ENCODE results near the gene REXO2. TPM values are rescaled to one million over a fixed set of nuclear protein-coding genes. Genes with fewer than 3 reads are reported as not detected.

REXO2 gene
- total and polyA plus RNA-seq, 2 of the 13 experiments (the other 11 are each of a cell fraction or from before 2014, with no cell fraction given): 95.6 to 104 TPM

GRCh38 chr11:114478768-114479167 lies 39.5 kb downstream of the REXO2 start (continued):
- TF ChIP-seq ZBTB39 (CRISPR knock-in tag; IDR thresholded peaks at IDR 0.05): no peak
- TF ChIP-seq SMC3 (IDR thresholded peaks at IDR 0.05; ENCODE audit: low read length): 0 out of 2 replicates have a peak, but pooled peaks have one; percentile 8
- no peak for TF ChIP-seq NR2F2 (IDR thresholded peaks at IDR 0.05; ENCODE audit: borderline replicate concordance, low read depth)
- TF ChIP-seq PHB2 (IDR thresholded peaks at IDR 0.05; ENCODE audit: partially characterized antibody): no peak
- peak; percentile 22; the same call in 1 of the 2 replicates for TF ChIP-seq CEBPG (CRISPR knock-in tag; IDR thresholded peaks at IDR 0.05)
- TF ChIP-seq ZNF740 (CRISPR knock-in tag; IDR thresholded peaks at IDR 0.05): no peak
- TF ChIP-seq ZBTB7A (CRISPR knock-in tag; IDR thresholded peaks at IDR 0.05): no peak
- TF ChIP-seq ZNF451 (CRISPR knock-in tag; IDR thresholded peaks at IDR 0.05): no peak
- no peak for TF ChIP-seq ZHX2 (IDR thresholded peaks at IDR 0.05; ENCODE audit: low read depth)
- no peak for TF ChIP-seq ZHX2 (CRISPR knock-in tag; IDR thresholded peaks at IDR 0.05; ENCODE audit: borderline replicate concordance)
- no peak for TF ChIP-seq MAFF (IDR thresholded peaks at IDR 0.05; ENCODE audit: low read depth, low read length)
- no peak for TF ChIP-seq ZNF30 (CRISPR knock-in tag; IDR thresholded peaks at IDR 0.05)
- no peak for TF ChIP-seq KLF6 (CRISPR knock-in tag; IDR thresholded peaks at IDR 0.05)
- no peak for TF ChIP-seq FOXA3 (CRISPR knock-in tag; IDR thresholded peaks at IDR 0.05)
- no peak for TF ChIP-seq ZBTB42 (CRISPR knock-in tag; IDR thresholded peaks at IDR 0.05)
- no peak for TF ChIP-seq ZFP41 (CRISPR knock-in tag; IDR thresholded peaks at IDR 0.05; ENCODE audit: borderline replicate concordance)
- no peak for TF ChIP-seq IRX3 (CRISPR knock-in tag; IDR thresholded peaks at IDR 0.05; ENCODE audit: borderline replicate concordance, low read depth)
- no peak for TF ChIP-seq ZBTB8A (CRISPR knock-in tag; IDR thresholded peaks at IDR 0.05; ENCODE audit: borderline replicate concordance, low read depth)
- peak; percentile 85 for TF ChIP-seq CEBPB (IDR thresholded peaks at IDR 0.05; ENCODE audit: borderline replicate concordance, low read depth, low read length)
- TF ChIP-seq ZNF276 (CRISPR knock-in tag; IDR thresholded peaks at IDR 0.05; ENCODE audit: low read depth): no peak
- TF ChIP-seq IKZF4 (CRISPR knock-in tag; IDR thresholded peaks at IDR 0.05; ENCODE audit: borderline replicate concordance, low read depth, not compliant biosample characterization): no peak
- TF ChIP-seq RFX1 (IDR thresholded peaks at IDR 0.05): no peak
- TF ChIP-seq HMG20A (CRISPR knock-in tag; IDR thresholded peaks at IDR 0.05; ENCODE audit: borderline replicate concordance): no peak

All from HepG2 (cell line).